ENCODE data around the gene MRPL34. TPM values are rescaled to one million over a fixed set of nuclear protein-coding genes. Genes with fewer than 3 reads are reported as not detected.
A peak's percentile ranks its signal among the peaks of the same experiment; 100 is the strongest.

Gene MRPL34
- total and polyA plus RNA-seq, 2 donors (not counting 1 experiment from before 2014, with no cell fraction given): 27.5 to 44.8 TPM

DNA sequence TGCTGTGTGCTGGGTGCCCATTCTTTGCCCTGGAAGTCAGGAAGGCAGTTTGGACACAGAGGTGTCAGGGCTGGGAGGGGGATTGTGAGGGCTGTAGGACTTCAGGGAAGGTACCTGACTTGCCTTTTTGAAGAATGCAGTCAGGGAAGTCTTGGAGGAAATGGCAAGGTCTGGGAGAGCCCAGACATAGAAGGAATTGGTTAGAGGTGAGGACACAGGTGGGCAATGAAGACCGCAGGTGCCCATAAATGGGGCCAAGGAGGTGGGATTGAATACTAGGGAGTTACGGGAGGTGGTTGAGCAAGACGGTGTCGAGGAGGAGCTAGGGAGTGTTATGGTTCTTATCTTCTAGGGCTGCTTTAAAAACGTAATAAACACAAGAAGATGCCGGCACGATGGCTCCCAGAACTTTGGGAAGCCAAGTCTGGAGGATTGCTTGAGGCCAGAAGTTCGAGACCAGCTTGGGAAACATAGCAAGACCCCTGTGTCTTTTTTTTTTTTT is 2.3 kb downstream of the MRPL34 start:
- Histone ChIP-seq H3K4me2 (ENCODE audit: extremely low read depth, insufficient read depth, low read length) (no peak overlapping the region), H3K9me3 (ENCODE audit: control insufficient read depth, insufficient read depth, low read depth, low read length) (no peaks in the 10 kb centered on the region), H3K79me2 (ENCODE audit: control insufficient read depth, insufficient read depth, low read length) (peaks cover 35% of the 10 kb centered on the region), H3K9ac (ENCODE audit: insufficient read depth, low read length) (no peak overlapping the region), H3K4me1 (ENCODE audit: control insufficient read depth, extremely low read depth, insufficient read depth, low read length) (peaks cover 12% of the 10 kb centered on the region), H3K27me3 (ENCODE audit: control insufficient read depth, insufficient read depth, low read length) (no peaks in the 10 kb centered on the region), H3K27ac (ENCODE audit: insufficient read depth, low read length) (no peak overlapping the region), H2AFZ (ENCODE audit: low read length) (no peak overlapping the region), H3K4me3 (replicated peaks in 1 of 4; ENCODE audit: control extremely low read depth in 1 of 4, insufficient read depth in 1 of 4, low read depth in 3 of 4, low read length in 4 of 4) (no peak overlapping the region), H4K20me1 (ENCODE audit: control insufficient read depth, extremely low read depth, insufficient read depth, low read length) (no peaks in the 10 kb centered on the region), H3K36me3 (ENCODE audit: control insufficient read depth, insufficient read depth, low read length) (peaks cover 4% of the 10 kb centered on the region)
- no peak for DNase-seq (ENCODE audit: low read depth in 2 of 2)
- TF ChIP-seq, protein P1, sequence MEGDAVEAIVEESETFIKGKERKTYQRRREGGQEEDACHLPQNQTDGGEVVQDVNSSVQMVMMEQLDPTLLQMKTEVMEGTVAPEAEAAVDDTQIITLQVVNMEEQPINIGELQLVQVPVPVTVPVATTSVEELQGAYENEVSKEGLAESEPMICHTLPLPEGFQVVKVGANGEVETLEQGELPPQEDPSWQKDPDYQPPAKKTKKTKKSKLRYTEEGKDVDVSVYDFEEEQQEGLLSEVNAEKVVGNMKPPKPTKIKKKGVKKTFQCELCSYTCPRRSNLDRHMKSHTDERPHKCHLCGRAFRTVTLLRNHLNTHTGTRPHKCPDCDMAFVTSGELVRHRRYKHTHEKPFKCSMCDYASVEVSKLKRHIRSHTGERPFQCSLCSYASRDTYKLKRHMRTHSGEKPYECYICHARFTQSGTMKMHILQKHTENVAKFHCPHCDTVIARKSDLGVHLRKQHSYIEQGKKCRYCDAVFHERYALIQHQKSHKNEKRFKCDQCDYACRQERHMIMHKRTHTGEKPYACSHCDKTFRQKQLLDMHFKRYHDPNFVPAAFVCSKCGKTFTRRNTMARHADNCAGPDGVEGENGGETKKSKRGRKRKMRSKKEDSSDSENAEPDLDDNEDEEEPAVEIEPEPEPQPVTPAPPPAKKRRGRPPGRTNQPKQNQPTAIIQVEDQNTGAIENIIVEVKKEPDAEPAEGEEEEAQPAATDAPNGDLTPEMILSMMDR (conservative IDR thresholded peaks at IDR 0.05 in 1 of 2, IDR thresholded peaks at IDR 0.05 in 1 of 2; ENCODE audit: low read depth in 1 of 2, low read length in 2 of 2): no peak
- no peak for TF ChIP-seq EZH2 (IDR thresholded peaks at IDR 0.05; ENCODE audit: low read length, missing control alignments)

DNA sequence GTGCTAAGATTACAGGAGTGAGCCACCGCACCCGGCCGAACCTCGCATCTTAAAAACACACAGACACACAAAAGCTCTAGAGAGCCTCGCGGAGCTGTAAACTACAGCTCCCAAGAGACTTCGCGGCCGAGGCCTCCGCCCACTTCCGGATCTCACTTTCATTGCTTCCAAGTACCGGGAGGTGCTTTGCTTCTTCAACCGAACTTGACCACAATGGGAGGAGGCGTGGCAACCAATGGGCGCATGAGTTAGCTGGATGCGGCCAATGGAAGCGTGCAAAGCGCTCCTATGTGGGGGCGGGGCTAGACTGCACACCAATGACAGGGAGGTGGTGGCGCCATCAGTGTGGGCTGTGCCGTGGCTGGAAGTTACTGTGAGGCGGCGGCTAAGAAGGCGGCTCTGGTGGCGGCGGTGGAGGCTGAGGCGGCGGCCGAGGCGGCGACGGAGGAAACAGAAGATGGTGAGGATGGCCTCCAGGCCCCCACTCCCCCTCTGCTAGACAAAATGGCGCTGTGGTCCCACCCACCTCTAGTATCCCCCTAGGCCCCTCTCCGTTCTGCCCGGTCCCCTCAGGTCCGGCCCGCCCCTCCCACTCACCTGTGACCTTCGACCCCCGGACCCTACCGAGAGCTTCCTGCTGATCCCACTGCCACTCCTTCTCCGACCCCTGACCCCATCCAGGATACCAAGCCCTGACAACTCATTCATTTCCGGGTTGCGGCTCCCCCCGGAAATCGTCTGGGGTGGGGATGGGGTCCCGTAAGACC is 3.7 kb downstream of the MRPL34 start, which contains the start of gene DDA1:
DDA1 (plus strand) TSS at position 366 of the 767 bp plus-strand sequence; CDS start at position 458, 92 bp downstream.
- Histone ChIP-seq H4K20me1 (ENCODE audit: control insufficient read depth, extremely low read depth, insufficient read depth, low read length) (no peaks in the 10 kb centered on the region), H3K9ac (ENCODE audit: insufficient read depth, low read length) (peak within 1 kb of the TSS; percentile 78), H3K4me1 (ENCODE audit: control insufficient read depth, extremely low read depth, insufficient read depth, low read length) (peaks cover 7% of the 10 kb centered on the region), H3K4me2 (ENCODE audit: extremely low read depth, insufficient read depth, low read length) (peak within 1 kb of the TSS; percentile 92), H3K9me3 (ENCODE audit: control insufficient read depth, insufficient read depth, low read depth, low read length) (no peaks in the 10 kb centered on the region), H3K36me3 (ENCODE audit: control insufficient read depth, insufficient read depth, low read length) (peaks cover 8% of the 10 kb centered on the region), H3K4me3 (replicated peaks in 1 of 4; ENCODE audit: control extremely low read depth in 1 of 4, insufficient read depth in 1 of 4, low read depth in 3 of 4, low read length in 4 of 4) (peak within 1 kb of the TSS; percentile 85 to 98 (median 92)), H2AFZ (ENCODE audit: low read length) (no peak within 1 kb of the TSS), H3K27ac (ENCODE audit: insufficient read depth, low read length) (peak within 1 kb of the TSS; percentile 76), H3K79me2 (ENCODE audit: control insufficient read depth, insufficient read depth, low read length) (peaks cover 38% of the 10 kb centered on the region), H3K27me3 (ENCODE audit: control insufficient read depth, insufficient read depth, low read length) (no peaks in the 10 kb centered on the region)
- peak; percentile 100 for DNase-seq (ENCODE audit: low read depth in 2 of 2)
- no peak for TF ChIP-seq EZH2 (IDR thresholded peaks at IDR 0.05; ENCODE audit: low read length, missing control alignments)
- TF ChIP-seq, protein P1 (conservative IDR thresholded peaks at IDR 0.05 in 1 of 2, IDR thresholded peaks at IDR 0.05 in 1 of 2; ENCODE audit: low read depth in 1 of 2, low read length in 2 of 2): no peak

DNA sequence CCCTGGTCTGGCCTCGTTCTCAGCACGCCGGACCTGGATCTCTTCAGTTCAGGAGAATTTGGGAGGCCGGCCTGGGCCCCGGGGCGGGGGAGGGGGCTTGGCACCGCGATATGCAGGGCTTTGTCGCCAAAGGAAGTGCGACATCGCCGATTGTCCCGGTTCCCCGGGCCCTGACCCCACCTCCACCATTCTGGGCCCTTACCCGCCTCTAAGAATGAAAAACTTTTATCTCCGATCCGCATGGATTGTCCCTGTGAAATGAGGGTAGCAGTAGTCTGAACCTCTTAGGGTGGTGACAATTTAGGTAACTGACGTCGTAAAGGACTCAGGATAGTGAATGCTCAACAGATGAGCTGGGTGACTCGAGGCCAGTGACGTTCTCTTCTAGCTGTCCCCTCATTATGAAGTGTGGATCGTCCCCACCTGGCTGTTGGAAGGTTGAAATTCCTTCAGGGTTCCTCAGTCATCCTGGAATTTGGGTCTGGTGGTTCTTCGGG is 4.3 kb downstream of the MRPL34 start:
- Histone ChIP-seq H3K27me3 (ENCODE audit: control insufficient read depth, insufficient read depth, low read length) (no peaks in the 10 kb centered on the region), H3K36me3 (ENCODE audit: control insufficient read depth, insufficient read depth, low read length) (peaks cover 8% of the 10 kb centered on the region), H3K79me2 (ENCODE audit: control insufficient read depth, insufficient read depth, low read length) (peaks cover 38% of the 10 kb centered on the region), H3K4me2 (ENCODE audit: extremely low read depth, insufficient read depth, low read length) (peak overlapping the region; percentile 92), H4K20me1 (ENCODE audit: control insufficient read depth, extremely low read depth, insufficient read depth, low read length) (no peaks in the 10 kb centered on the region), H3K27ac (ENCODE audit: insufficient read depth, low read length) (peak overlapping the region; percentile 76), H3K9ac (ENCODE audit: insufficient read depth, low read length) (peak overlapping the region; percentile 78), H3K4me1 (ENCODE audit: control insufficient read depth, extremely low read depth, insufficient read depth, low read length) (peaks cover 7% of the 10 kb centered on the region), H3K4me3 (replicated peaks in 1 of 4; ENCODE audit: control extremely low read depth in 1 of 4, insufficient read depth in 1 of 4, low read depth in 3 of 4, low read length in 4 of 4) (peak overlapping the region; percentile 85 to 98 (median 92)), H2AFZ (ENCODE audit: low read length) (no peak overlapping the region), H3K9me3 (ENCODE audit: control insufficient read depth, insufficient read depth, low read depth, low read length) (no peaks in the 10 kb centered on the region)
- no peak for TF ChIP-seq EZH2 (IDR thresholded peaks at IDR 0.05; ENCODE audit: low read length, missing control alignments)
- TF ChIP-seq, protein P1 (conservative IDR thresholded peaks at IDR 0.05 in 1 of 2, IDR thresholded peaks at IDR 0.05 in 1 of 2; ENCODE audit: low read depth in 1 of 2, low read length in 2 of 2): no peak
- no peak for DNase-seq (ENCODE audit: low read depth in 2 of 2)
